ENCODE results near the gene HTR5A.

The HTR5A gene

GRCh38 chr7:155093596-155093995 is 23.5 kb downstream of the HTR5A start:
- DNase-seq, result no peak

DNA sequence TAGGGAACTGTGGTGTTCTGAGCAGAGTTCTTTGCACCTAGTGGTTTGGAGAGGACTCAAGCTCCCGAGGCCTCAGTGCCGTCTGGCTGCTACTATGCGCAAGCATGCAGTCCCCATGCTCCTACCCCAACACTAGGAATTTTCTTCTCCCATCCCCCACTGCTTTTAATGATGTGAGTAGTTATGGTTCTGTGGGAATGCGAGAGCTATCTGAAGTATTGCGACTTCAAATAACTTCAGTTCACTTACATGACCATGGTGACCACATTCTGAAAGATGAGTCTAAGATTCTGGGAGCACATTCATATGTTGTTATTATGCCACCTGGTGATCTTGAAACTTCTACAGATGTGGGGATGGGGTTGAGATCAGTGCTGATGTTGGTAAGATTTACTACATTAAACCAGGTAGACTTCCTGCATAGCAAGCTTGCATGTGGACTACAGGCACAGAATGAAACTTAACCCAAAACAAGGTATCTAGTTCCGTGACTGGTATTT is 24.6 kb downstream of the HTR5A start:
- no peak for DNase-seq

GRCh38 chr7:155097338-155097737 is 27.2 kb downstream of the HTR5A start:
- no peak for DNase-seq

- no peak for DNase-seq
Measured at GRCh38 chr7:155103839-155104238, 33.7 kb downstream of the HTR5A start.

DNA sequence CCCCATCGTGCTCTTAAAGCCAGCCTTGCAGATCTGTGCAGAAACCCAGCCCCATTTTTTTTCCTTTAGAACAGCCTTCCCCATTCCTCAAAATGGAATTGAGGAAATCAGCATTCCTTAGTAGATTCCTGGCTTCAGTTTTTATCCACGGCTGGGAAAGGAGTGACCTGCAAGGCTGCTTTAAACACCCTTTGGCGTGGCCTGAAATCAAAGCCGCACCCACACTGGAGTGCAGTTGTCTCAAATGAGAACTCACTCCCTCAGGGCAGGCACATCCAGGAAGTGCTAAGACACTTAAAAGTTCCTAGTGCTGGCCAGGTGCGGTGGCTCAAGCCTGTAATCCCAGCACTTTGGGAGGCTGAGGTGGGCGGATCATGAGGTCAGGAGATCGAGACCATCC is 34.8 kb downstream of the HTR5A start:
- DNase-seq, result no peak

DNA sequence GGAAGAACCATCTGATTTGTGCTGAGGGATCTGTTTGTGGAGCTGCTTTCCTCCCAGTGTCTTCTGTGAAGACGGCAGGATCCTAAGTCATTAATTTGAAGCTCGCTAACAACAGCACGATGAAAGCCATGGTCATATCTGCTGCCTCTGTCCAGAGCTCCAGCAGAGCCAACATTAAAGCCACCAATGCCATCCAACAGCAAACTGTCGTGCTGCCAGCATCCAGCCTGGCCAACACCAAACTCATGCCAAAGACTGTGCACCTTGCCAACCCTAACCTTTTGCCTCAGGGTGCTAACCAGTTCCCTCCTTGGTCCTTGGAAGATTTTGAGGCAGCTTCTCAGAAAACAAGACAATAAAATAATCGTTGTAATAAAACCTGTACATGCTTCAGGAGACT is 36.2 kb downstream of the HTR5A start:
- DNase-seq, result no peak

- no peak for DNase-seq
Measured at GRCh38 chr7:155107126-155107525, 37.0 kb downstream of the HTR5A start.

DNA sequence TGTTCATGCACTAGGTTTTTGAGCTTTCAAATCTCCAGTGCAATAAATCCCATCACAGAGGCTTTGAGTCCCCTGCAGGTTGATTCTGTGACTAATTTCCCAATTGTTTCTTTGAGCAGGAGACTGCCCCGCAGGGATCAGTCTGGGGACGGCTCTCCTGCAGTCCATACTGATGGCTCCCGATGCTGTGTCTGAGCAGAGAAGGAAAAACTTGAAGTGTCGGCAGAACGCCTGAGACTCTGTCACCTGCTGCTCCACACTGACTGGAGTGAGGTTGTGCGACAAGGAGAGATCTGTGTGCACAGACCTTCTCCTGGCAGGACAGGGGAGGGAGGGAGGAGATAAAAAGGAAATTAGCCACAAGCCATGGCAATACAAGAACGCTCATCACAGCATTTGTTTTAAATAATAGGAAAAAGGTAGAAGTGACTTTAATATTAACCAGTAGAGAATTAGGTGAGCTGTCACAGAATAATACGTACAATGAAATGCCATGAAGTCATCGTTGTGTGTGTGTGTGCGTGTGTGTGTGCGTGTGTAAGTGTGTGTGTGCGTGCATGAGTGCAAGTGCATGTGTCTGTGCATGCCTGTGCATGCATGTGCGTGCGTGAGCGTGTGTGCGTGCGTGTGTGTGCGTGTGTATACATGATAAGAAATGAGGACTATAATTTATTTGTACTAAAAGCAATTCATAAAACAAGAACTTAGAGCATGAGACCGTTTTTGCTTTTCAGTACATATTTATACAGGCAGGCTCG is 38.2 kb downstream of the HTR5A start:
- DNase-seq, result no peak

- DNase-seq, result no peak
Measured at GRCh38 chr7:155109121-155109520, 39.0 kb downstream of the HTR5A start.

DNA sequence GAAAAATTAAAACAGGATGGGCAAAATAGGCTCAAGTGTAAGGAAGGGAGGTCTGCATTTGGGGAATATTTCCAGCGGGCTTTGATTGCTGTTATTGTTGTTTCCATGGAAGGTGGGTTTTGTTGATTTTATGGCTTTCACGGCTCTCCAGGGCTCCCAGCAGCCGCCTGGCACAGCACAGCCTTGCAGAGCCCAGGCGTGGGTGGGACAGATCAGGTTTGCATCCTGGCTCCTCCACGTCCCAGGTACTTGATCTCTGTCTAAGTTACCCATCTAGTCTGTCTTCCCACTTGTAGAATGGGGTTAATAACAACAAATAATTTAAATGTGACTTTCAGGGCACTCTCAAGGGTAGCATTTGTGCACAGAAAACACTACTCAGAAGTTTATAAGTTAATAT is 45.2 kb downstream of the HTR5A start:
- no peak for DNase-seq

- DNase-seq, result no peak
Measured at GRCh38 chr7:155119801-155120382, 49.8 kb downstream of the HTR5A start.

- DNase-seq, result no peak
Measured at GRCh38 chr7:155120460-155120859, 50.3 kb downstream of the HTR5A start.

GRCh38 chr7:155122831-155123230 is 52.7 kb downstream of the HTR5A start:
- no peak for DNase-seq

DNA sequence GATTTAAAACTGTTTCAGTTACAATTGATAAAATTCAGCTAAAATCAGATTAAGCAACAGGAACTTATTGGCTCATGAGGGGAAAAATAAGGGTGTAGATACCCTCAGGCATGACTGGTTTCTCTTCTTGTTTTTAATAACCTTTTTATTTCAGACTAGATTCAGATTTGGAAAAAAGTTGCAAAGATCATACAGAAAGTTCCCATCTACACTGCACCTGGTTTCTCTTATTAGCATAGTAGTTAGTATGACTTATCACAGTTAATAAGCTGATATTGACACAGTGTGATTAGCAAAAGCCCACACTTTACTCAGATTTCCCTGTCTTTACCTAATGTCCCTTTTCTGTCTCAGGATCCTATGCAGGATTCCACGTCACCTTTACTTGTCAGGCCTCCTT is 53.3 kb downstream of the HTR5A start:
- DNase-seq, result no peak

GRCh38 chr7:155124706-155125105 is 54.6 kb downstream of the HTR5A start:
- no peak for DNase-seq

GRCh38 chr7:155129186-155129585 is 59.1 kb downstream of the HTR5A start:
- no peak for DNase-seq

DNA sequence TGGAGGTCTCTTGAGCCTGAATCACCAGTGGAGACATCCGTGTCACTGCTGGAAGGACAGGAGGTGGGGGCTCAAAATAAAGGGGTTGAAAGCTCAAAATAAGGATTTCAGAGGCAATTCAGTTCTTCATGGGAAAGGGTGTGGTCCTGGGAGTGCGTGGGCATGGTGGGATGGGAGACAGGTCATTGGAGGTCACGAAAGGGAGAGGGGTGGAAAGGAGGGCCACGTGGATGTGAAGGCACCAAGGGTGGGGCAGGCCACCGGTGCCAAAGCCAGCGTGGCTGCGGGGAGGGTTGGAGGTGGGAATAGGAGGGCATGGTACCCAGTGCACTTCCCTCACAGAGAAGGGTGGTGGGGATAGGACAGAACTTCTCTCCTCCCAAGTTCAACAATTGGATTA is 59.7 kb downstream of the HTR5A start:
- DNase-seq, result no peak

- no peak for DNase-seq
Measured at GRCh38 chr7:155130493-155130892, 60.4 kb downstream of the HTR5A start.

GRCh38 chr7:155131090-155131489 is 61.0 kb downstream of the HTR5A start:
- no peak for DNase-seq

DNA sequence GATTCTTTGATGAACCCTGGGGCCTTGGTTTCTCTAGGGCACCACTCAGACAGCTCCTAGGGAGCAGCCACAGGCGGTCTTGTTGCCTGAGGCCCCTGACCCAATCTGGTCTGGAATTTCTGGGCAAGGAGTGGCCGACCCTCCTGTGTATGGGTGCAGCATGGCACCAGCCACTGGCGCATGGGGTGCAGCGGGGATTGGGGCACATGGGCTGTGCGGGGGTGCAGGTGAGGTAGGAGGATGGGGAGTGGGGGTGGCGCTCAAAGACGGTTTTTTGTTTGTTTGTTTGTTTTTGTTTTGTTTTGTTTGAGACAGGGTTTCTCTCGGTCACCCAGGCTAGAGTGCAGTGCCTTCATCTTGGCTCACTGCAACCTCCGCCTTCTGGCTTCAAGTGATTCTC is 62.3 kb downstream of the HTR5A start:
- no peak for DNase-seq

DNA sequence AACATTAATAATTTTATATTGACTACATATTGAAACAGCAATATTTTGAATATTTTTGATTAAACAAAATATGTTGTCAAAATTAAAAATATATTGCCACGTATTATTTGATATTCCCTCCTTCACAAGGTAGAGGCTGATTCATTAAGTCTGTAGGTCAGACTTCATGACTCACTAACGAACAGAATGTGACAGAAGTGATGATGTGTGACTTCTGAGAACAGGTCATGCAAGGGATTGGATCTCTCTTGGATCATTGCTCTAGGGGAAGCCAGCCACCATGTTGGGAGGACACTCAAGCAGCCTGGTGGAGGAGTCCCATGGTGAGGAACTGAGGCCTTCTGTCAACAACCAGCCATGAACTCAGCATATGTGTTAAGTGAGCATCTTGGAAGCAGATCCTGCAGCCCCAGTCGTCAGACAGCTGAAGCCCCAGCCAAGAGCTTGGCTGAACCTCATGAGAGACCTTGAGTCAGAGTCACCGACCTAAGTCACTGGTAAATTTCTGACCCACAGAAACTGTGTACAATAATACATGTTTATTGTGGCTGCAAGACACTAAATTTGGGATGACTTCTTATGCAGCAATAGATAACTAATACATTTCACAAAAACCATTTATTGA is 66.6 kb downstream of the HTR5A start:
- DNase-seq, result no peak

Measured in NCI-H774 (cell line).